HG02571 (cell line): ENCODE data around the gene TRIM4.
"Not testable (repeated sequence)": the region's sequence is repeated elsewhere in the genome, so short reads cannot be mapped to it uniquely, and the experiment has no call there.

Experiments used
- ATAC-seq: cut with Tn5 transposase; IDR thresholded peaks from one replicate; pipeline ENCODE4 v1.9.1; 2021; ENCODE audit warnings: mild to moderate bottlenecking, moderate library complexity; ENCODE audit not compliant: unreplicated experiment

TRIM4 gene, protein sequence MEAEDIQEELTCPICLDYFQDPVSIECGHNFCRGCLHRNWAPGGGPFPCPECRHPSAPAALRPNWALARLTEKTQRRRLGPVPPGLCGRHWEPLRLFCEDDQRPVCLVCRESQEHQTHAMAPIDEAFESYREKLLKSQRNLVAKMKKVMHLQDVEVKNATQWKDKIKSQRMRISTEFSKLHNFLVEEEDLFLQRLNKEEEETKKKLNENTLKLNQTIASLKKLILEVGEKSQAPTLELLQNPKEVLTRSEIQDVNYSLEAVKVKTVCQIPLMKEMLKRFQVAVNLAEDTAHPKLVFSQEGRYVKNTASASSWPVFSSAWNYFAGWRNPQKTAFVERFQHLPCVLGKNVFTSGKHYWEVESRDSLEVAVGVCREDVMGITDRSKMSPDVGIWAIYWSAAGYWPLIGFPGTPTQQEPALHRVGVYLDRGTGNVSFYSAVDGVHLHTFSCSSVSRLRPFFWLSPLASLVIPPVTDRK

DNA sequence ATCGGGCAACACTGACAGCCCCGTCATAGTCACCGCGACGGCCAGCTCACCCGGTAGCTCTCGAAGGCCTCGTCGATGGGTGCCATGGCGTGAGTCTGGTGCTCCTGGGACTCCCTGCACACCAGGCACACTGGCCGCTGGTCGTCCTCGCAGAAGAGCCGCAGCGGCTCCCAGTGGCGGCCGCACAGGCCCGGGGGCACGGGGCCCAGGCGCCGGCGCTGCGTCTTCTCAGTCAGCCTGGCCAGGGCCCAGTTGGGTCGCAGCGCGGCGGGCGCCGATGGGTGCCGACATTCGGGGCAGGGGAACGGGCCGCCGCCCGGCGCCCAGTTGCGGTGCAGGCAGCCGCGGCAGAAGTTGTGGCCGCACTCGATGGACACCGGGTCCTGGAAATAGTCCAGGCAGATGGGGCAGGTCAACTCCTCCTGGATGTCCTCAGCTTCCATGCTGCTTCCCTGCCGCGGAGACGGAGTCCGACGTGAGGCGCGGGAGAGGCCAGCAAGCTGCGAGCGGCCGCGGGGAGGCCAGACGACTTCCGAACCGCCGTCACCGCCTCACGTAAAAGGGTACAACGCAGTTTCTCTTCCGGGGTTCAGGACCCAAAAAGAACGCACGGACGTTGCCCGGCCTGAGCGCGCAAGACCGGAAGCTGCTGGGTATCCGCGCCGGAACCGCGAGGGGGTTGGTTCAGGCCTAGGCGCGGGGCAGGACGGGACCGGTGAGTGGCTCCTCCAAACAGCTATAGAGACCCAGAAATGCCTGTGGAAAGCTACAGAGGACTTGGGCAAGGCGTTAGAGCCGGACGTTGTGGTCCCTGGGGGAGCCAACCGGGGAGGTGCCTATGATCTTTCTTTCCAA, at the start of gene TRIM4:
Gene TRIM4 (minus strand): TSS at position 572 of the 855 bp plus-strand sequence. CDS start 129 bp downstream, at position 443.
- peak; percentile 95 for ATAC-seq

DNA sequence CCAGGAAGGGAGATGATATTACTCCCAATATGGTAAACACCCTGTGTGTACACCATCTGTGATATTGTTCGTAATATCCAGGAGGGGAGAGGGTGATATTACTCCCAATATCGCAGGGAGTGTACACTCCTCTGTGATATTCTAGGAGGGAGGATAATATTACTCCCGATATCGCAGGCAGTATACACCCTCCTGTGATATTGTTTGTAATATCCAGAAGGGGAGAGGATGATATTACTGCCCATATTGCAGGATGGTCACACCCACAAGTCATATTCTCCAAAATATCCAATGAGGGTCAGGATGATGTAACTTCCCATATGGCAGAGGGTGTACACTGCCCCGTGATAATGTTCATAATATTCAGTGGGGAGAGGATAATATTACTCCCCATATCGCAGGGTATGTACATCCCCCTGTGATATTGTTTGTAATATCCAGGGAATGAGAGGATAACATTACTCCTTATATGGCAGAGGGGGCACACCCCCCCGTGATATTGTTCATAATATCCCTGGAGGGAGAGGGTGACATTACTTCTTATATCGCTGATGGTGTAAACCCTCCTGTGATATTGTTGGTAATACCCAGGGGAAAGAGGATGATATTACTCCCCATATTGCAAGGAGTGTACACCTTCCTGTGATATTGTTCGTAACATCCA, 39.4 kb upstream of the TRIM4 start:
- ATAC-seq, result no peak

DNA sequence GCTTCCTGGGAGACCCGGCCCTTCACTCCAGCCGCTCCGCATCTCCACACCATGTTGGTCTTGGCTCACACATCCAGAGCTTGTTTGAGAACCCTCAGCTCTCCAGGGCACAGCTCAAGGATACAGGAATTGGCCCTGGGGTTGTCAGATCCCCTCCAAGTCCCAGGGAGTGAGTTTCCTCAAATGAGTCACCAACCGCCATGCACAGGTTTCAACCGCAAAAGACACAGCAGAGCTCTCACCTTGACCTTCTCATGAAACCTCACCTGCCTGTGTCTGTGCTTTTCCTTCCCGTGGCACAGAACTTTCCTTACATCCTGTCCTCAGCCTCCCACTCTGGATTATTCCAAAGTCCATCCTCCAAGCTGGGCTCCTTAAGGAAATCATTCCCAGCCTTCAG, 35.9 kb upstream of the TRIM4 start:
- ATAC-seq, result no peak

DNA sequence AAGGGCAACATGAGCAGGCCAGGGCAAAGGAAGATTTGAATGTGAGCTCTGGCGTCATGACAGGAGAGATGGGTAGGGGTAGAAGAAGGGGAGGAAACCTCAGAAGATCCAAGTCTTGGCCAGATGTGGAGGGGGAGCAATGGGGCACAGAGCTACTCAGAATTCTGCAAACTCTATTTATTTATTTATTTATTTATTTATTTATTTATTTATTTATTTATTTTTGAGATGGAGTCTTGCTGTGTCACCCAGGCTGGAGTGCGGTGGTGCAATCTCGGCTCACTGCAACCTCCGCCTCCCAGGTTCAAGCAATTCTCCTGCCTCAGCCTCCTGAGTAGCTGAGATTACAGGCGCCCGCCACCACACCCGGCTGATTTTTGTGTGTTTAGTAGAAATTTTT, 35.3 kb upstream of the TRIM4 start:
- ATAC-seq, result not testable (repeated sequence)

DNA sequence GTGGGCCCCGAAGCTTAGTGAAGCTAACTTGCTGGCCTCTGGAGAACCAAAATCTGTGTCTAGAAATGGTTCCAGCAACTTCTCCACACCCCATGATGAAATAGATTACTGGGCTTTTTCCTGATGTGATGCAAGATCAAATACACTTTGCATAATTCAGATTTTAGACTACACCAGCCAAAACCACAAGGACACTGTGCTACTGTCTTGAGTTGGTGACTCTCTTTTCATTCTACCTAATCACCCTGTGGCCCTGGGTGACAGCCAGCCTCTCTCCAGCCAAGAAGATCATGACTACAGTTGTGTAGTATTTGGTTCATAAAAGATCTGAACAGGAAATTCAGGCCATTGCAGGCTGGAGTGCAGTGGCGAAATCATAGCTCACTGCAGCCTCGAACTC, 34.3 kb upstream of the TRIM4 start:
- ATAC-seq, result no peak

DNA sequence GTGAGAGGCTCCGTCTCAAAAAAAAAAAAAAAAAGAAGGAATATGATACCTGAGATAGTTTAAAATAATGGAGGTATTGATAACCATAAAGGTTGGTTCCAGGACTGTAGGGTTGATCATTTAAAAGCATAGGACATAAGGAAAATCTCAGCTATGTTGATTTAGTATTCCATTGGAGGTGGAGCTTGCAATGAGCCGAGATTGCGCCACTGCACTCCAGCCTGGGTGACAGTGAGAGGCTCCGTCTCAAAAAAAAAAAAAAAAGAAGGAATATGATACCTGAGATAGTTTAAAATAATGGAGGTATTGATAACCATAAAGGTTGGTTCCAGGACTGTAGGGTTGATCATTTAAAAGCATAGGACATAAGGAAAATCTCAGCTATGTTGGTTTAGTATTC, 33.3 kb upstream of the TRIM4 start:
- not testable (repeated sequence) for ATAC-seq

DNA sequence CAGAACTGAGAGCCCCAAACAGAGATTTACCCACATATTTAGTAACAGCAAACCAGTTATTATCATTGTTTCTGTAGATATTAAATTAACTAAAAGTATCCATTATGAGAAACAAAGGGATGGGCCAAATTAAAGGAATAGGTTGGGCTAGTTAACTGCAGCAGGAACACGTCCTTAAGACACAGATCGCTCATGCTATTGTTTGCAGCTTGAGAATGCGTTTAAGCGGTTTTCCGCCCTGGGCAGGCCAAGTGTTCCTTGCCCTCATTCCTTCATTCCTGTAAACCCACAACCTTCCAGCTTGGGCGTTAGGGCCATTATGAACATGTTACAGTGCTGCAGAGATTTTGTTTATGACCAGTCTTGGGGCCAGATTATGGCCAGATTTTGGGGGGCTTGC, 31.5 kb upstream of the TRIM4 start:
- not testable (repeated sequence) for ATAC-seq

DNA sequence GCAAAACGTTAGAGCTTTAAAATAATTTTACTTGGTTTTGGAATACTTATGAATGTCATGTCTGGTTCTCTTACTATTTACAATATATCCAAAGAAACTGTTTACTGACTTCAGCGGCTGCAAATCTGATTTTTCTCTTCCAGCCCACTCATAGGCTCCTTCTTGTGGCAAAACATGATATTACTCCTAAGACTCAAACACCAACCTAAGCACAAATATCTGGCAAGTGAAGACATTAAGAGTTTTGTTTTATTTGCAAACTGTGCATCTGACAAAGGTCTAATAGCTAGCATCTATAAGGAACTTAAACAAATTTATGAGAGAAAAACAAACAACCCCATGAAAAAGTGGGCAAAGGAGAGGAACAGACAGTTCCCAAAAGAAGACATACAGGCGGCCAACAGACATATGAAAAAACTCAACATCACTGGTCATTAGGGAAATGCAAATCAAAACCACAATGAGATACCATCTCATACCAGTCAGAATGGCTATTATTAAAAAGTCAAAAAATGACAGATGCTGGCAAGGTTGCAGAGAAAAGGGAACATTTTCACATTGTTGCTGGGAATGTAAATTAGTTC, 30.4 kb upstream of the TRIM4 start:
- no peak for ATAC-seq

DNA sequence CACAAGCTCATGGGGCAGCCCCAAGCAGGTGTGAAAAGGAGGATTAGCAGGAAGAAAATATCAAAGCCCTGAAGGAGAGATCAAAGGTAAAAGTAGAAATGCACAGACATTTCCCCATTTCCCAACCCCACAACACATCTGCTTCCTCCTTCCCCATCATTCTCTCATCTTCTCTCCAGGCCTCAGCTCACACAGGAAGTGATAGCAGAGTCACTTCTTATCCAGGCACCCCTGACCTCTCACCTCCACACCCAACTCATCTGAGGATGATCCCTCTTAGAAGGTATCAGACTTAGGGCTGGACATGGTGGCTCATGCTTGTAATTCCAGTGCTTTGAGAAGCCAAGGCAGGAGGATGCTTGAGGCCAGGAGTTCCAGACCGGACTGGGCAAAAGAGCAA, 28.3 kb upstream of the TRIM4 start:
- ATAC-seq, result no peak

DNA sequence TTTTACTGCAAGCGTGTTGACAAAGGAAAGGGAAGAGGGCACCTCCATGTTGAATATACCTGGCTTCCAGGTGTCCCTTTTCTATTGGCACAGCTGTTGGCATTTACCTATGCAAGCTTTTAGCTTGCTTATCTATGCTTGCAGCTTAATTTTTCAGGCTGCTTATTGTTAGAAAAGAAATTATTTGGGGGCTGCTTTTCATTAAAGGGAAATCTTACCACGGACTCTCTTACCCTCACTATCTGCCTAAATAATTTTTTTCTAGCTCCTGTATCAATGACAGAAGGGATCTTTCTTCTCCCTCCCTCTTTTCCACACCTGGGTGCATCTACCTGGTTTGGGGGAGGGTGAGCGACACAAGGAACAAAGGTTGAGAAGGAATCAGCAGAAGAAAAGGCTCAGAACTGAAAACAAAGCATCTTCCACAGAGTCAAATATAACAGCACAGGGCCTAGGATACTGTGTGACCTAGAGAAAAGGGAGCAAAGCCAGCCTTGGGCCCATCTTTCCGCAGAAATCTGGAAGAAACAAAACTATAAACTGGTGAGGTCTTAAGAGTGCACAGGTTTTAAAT, 25.3 kb upstream of the TRIM4 start:
- ATAC-seq, result no peak

DNA sequence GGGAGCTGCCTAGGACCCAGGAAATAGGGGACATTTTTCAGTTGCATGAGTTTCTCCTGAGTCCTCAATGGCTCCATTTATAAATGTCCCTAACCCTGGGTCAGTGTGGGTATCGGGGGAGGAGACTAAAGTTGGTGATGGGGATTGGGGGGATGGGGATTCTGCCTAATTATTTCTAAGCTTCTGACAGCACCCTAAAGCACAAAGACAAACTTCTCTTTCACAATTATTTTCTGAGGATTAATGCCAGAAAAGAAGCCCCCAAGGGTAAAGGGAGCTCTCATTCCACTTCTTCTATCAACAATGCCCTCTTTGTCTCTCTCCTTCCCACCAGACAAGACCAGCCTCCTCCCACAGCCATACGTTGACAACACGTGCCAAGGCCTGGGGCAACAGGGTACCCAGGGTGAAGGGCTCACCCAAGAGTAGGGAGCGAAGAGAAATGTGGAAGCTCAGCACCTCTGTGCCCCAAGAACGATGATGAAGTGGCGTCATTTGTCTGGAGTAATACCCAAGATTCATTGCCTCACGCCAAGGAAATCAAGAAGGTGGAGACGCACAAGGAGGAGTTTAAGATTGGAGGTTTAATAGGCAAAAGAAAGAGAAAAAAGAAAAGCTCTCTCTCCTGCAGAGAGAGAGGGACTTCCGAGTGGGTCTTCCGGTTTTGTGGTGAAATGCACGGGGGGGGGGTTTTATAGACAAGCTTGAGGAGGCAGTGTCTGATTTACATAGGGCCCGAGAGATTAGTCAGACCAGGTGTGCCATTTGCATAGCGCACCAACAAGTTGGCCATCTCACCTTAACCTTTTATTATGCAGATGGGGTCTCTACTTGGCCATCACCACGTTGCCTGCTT, 24.5 kb upstream of the TRIM4 start:
- no peak for ATAC-seq

DNA sequence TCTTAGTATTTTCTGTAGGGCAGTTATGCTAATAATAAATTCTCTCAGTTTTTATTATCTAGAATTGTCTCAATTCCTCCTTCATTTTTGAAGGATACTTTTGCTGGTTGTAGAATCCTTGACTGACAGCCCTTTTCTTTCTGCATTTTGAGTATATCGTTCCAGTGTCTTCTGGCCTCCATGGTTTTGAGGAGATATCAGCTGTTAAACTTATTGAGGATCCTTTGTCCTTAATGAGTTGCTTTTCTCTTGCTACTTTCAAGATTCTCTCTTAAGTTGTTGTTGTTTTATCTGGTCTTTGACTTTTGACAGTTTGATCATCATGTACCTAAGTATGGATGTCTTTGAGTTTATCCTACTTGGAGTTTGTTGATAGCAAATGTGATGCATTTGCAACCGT, 19.0 kb upstream of the TRIM4 start:
- no peak for ATAC-seq

DNA sequence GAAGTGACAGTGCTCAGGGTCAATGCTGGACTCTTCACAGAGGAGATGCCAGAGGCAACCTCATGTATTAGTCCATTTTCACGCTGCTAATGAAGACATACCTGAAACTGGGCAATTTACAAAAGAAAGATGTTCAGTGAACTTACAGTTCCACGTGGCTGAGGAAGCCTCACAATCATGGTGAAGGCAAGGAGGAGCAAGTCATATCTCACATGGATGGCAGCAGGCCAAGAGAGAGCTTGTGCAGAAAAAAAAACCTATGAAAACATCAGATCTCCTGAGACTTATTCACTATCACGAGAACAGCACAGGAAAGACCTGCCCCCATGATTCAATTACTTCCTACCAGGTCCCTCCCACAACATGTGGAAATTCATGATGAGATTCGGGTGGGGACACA, 15.7 kb upstream of the TRIM4 start:
- not testable (repeated sequence) for ATAC-seq

DNA sequence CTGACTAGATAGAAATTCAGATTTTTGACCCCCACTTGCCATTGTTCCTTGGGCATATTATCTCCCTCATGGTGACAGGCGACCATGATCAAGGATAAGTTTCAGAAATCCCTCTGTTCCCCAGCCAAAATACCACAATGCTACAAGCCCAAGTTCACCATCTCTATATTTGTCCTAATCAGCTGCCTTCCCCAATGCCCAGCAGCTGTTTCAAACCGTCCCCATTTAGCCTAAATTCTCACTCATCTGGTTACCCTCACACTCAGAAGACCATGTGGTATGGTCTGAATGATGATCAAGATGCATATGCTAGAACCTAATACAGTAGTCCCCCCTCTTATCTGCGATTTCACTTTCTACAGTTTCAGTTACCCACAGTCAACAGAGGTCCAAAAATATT, 11.0 kb upstream of the TRIM4 start:
- ATAC-seq, result no peak

DNA sequence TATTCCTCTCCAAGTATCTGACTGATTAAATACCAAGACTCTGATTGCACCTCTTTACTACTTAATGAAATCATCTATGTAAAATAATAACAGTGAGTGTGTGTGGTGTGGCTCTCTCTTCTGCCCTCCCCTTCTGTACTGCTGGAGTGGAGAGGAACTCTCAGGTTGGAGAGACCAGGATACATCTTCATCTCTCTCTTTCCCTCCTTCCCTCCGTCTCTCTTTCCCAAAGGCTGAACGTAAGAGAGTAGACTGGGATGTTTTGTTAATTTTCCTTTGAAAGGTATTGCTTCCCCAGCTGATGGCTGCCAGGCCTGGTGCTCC, 10.4 kb upstream of the TRIM4 start:
- no peak for ATAC-seq

DNA sequence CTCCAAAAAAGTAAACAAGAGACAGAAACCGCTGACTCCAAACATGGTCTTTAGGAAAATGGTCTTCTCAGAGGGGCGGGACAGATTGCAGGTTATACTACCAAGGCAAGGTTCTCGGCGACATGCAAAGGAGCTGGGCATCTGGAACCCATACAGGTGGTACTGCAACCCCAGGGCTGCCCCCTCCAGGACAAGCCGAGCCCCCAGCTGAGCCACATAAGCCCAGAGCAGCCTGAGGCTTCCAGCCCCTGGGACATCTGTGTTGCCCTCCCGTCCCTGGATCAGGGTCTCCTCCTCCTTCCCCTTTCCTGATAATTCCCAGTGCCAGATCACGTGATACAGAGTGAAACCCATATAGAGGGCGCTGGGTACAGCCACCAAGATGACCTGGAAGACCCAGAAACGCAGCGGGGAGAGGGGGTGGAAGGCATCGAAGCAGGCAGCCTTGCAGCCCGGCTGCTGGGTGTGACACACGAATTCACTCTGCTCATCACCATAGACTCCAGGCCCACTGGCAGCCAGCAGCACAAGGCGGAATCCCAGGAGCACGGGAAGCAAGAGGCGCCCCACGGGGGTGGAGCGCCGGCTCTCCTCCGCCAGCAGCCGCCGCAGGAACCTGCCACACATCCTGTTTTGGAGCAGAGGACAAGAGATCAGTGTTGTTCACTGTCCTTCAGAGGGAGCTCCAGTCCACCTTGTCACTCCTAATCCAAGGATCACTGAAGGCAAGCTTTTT, 9.8 kb upstream of the TRIM4 start, which contains the start of gene GJC3:
Gene GJC3 (minus strand): TSS at position 627 of the 736 bp plus-strand sequence. CDS start 0 bp downstream, at position 627.
- ATAC-seq, result no peak

DNA sequence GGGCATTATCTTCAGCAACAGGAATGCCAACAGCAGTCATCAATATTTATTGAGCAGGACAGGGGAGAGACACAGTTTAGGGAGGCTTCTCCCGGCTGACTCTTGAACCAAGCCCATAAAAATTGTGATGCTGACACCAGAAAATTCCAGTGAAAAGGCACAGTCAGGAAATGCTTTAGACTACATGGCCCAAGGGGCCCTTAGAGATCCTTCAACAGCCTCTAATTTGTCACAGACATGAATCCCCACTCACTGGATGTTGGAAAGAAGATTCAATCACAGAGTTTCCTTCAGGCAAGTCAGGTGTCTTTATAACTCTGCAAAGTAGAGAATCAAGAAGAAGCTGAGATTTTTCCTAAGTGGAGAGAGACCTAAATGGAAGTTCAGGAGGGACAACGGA, 8.9 kb upstream of the TRIM4 start:
- no peak for ATAC-seq

DNA sequence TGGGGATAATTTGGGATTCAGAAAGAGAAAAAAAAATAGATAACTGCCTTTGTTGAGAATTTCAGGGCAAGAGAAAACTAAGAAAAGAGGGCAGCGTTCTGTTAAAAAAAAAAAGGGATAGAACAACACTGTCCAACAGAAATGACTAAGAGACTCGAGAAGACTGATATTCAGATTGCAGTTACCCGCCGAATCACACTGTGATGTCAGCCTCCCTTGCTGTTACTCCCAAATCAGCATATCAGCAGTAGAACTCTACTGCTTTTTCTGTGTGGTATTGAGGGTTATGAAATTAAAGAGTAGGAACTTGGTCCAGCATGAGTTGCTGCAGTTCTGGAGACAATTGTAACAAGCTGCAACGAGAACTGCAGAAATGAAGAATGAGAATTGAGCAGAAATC, 8.2 kb upstream of the TRIM4 start:
- no peak for ATAC-seq

DNA sequence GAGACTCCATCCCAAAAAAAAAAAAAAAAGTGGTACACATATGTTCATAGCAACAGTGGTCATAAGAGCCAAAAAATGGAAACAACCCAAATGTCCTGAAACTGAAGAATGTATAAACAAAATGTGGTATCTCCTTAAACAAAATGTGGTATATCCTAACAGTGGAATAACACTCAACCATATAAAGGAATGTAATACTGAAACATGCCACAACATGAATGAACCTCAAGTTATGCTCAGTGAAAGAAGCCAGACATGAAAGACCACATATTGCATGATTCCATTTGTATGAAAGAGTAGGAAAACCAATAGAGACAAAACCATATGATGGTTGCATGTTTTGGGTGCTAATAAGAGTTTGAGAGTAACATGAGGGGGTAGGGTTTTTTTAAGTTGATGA, 7.0 kb upstream of the TRIM4 start:
- ATAC-seq, result no peak
